GM12891 (cell line): ENCODE results near the gene WDR83.
A peak's percentile ranks its signal among the peaks of the same experiment; 100 is the strongest.
"Not testable (repeated sequence)": the region's sequence is repeated elsewhere in the genome, so short reads cannot be mapped to it uniquely, and the experiment has no call there.

Experiments used
- DNase-seq: peaks from one replicate; pipeline ENCODE4 v3.0.0; 2011; ENCODE audit warnings: low spot score; ENCODE audit not compliant: insufficient read length
- FAIRE-seq: peaks from 2 replicates; lab custom pipeline; 2011; peaks lifted over from hg19 to GRCh38; lab: Jason Lieb, UNC
- PAX5 ChIP-seq: IDR thresholded peaks from 2 replicates; pipeline ENCODE4 v1.6.1; 2011; ENCODE audit warnings: low read length, moderate library complexity, mild to moderate bottlenecking; ENCODE audit not compliant: insufficient read depth, severe bottlenecking
- POLR2A ChIP-seq: IDR thresholded peaks from 2 replicates; pipeline ENCODE4 v1.6.1; 2011; ENCODE audit warnings: low read depth, low read length, control low read depth
- POLR2AphosphoS5 ChIP-seq: IDR thresholded peaks from 2 replicates; pipeline ENCODE4 v1.6.1; 2011; ENCODE audit warnings: low read depth, low read length, control low read depth
- POU2F2 ChIP-seq: IDR thresholded peaks from 2 replicates; pipeline ENCODE4 v1.6.1; 2011; ENCODE audit warnings: low read depth, mild to moderate bottlenecking, control low read depth, low read length, moderate library complexity
- SPI1 ChIP-seq: IDR thresholded peaks from 2 replicates; pipeline ENCODE4 v1.6.1; 2011; ENCODE audit warnings: low read depth, low read length, control low read depth
- TAF1 ChIP-seq: IDR thresholded peaks from 2 replicates; pipeline ENCODE4 v1.6.1; 2011; ENCODE audit warnings: low read depth, low read length, control low read depth

WDR83 gene

DNA sequence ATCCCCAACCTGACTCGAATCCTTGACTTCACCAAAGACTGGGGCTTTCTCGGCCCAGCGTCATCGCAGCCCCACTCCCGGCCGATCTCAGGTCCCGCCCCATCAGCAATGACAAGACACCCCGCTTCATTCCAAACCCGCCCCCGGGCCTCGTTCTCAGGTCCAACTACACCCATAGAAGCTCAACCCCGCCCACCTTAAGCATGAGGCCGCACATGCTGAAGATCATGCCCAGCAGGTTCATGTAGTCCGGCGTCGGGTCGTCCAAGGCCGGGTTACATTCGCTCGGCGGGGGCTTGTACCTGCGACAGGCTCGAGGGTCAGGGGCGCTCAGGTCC lies 2.3 kb downstream of the WDR83 start:
- DNase-seq: no peak
- TF ChIP-seq POLR2A (no peak), SPI1 (no peak), PAX5 (no peak), TAF1 (no peak), POU2F2 (no peak), POLR2AphosphoS5 (no peak)
- FAIRE-seq: peak; percentile 50

DNA sequence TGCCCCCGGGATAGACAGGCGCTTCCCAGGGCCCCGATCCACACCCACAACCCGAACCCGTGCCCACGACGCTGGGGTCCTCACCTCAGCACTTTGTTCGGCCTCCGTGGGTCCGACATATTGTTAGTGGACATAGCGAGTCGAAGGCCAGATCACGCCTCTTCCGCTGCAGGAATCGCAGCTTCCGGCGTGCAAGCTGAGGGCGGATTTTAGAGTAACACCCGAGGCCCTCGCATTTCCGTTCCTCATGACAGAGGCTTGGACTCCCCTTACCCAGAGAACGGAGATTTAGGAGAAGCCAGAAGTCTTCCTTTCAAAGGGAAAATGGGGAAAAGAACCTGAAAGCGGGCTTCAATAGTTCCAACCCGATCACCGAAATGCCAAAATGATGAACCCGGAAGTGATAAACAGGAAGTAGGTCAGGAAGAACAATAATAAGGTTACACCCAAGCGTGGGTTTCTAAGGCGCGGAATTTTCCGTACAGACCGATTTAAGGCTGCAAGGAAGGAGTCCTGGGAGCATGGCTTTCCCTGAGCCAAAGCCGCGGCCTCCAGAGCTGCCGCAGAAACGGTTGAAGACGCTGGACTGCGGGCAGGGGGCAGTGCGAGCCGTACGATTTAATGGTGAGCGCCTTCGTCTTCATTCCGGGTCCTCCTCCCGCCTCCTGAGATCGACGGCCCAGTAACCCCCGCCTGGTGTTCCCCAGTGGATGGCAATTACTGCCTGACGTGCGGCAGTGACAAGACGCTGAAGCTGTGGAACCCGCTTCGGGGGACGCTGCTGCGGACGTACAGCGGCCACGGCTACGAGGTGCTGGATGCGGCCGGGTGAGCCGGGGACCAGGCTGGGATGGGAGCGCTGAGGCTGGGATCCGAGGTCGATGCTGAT lies 2.9 kb downstream of the WDR83 start:
- DNase-seq: no peak
- peak; percentile 96 for FAIRE-seq
- TF ChIP-seq SPI1 (peak; percentile 17; the same call in 1 of the 2 replicates), POLR2A (peak; percentile 83), PAX5 (no peak), POLR2AphosphoS5 (peak; percentile 75; the same call in 1 of the 2 replicates), POU2F2 (peak; percentile 70), TAF1 (peak; percentile 64; the same call in 1 of the 2 replicates)

DNA sequence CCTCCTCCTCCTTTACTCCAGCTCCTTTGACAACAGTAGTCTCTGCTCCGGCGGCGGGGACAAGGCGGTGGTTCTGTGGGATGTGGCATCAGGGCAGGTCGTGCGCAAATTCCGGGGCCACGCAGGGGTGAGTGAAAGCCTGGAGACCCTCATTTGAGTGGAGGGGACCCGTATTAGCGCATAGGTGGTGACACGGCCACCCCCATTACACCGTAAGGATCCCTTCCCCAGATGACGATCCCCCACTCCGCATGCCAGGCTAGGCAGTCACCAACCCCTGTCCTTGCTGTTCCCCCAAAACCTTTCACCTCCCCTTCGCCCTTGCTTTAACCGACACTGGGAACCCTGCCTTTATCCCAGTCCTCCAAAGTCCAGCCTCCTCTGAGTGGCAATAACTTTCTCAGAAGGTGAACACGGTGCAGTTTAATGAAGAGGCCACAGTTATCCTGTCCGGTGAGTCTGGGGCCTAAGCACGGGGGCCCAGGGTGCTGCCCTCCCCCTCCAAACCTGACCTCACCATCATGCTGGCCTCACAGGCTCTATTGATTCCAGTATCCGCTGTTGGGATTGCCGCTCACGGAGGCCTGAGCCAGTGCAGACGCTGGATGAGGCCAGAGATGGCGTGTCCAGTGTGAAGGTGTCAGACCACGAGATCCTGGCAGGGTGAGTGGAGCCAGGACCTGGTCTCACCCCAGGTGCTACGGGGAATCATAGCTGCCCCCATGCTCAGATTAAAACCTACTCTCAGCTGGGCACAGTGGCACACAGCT lies 3.7 kb downstream of the WDR83 start:
- FAIRE-seq (no peak), DNase-seq (no peak)
- TF ChIP-seq POU2F2: peak; percentile 9; the same call in 1 of the 2 replicates
- TF ChIP-seq TAF1: no peak

DNA sequence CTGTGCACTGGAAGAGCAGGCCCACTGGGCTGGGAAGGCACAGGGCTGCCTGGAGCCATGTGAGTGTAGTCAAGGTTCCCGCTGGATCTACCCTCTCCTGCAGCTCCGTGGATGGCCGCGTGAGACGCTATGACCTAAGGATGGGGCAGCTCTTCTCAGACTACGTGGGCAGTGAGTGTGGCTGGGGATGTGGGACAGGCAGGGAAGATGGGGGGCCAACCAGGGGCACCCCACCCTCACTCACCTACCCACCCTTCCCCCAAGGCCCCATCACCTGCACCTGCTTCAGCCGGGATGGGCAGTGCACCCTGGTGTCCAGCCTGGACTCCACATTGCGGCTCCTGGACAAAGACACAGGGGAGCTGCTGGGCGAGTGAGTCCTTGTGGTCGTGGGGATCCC lies 6.1 kb downstream of the WDR83 start:
- FAIRE-seq (no peak), DNase-seq (no peak)
- TF ChIP-seq POLR2AphosphoS5: 0 out of 2 replicates have a peak, but pooled peaks have one; percentile 18
- no peak for TF ChIP-seq PAX5
- TF ChIP-seq POLR2A: peak; percentile 23; the same call in 1 of the 2 replicates

DNA sequence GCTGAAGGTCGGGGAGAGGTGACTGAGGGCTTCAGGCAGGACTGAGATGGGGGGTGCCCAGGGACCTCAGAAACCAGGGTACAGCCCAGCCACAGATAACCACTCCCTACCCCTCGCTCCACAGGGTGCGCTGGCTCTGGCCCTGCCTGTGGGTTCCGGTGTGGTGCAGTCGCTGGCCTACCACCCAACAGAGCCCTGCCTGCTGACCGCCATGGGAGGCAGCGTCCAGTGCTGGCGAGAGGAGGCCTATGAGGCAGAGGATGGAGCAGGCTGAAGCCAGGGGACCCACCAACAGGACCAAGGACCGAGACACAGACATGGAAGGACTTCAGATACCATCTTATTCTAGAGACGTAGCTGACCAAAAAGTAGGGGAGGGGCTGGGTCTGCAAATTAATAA lies 8.8 kb downstream of the WDR83 start:
- no peak for FAIRE-seq
- TF ChIP-seq PAX5: no peak
- TF ChIP-seq POU2F2: no peak
- no peak; the same call in 1 of the 2 replicates for TF ChIP-seq POLR2AphosphoS5
- TF ChIP-seq TAF1: no peak
- no peak for TF ChIP-seq SPI1
- no peak for TF ChIP-seq POLR2A
- DNase-seq: no peak

DNA sequence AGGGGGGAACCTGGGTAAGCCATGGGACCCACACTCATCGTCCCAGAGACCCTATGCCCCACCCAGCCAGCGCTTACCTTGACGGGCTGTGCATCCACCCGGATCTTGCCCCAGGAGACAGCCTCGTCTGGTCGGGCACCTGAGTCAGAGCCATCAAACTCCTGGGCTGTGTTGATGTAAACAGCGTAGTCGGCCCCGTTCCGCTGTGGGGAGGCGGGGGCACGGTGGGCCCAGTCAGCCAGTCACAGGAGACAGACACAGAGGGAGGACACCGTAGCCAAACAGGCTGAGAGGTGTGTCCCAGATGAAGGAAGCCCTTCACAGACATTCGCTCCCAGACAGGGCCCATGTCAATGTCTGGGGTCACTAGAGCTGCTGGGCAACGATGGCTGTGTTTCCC lies 9.3 kb downstream of the WDR83 start:
- no peak for TF ChIP-seq PAX5
- no peak for TF ChIP-seq SPI1
- TF ChIP-seq POLR2AphosphoS5: no peak
- TF ChIP-seq TAF1: no peak
- 0 out of 2 replicates have a peak, but pooled peaks have one; percentile 24 for TF ChIP-seq POLR2A
- no peak for TF ChIP-seq POU2F2
- DNase-seq (no peak), FAIRE-seq (no peak)

DNA sequence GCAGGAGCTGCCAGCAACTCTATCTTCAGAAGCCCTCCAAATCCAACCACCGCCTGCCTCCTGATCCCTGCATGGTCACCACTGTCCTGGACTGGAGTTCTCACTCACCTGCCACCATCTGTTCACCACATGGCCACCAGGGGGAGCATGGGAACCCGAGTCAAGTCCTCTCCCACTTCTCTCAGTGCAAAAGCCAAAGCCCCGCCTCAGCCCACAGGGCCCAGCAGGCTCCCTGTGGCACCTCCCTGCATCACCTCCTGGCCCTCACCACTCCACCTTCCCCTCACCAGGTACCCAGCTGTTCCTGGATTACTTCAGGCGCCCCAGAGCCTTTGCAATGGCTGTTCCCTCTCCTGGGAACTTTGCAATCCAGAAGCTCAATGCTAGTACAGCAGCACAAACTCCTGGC lies 9.8 kb downstream of the WDR83 start:
- DNase-seq (peak; percentile 79), FAIRE-seq (peak; percentile 88)

DNA sequence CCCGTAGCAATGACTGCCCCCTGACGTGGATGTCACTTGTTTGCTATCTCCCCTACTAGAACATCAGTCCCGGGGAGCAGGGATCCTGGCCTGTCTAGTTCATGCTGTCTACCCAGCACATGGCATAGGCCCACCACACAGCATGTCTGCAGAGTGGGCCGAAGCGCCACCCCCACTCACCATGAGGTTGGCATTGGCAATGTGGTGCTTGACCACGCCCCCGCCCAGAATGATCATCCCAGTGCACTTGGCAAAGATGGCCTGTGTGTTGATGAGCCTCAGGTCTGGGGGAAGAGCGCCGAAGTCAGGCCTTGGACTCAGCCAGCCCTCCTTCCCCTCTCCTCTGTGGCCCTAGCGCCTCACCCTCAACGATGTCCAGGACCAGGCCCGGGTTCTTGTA lies 10.3 kb downstream of the WDR83 start:
- DNase-seq: no peak
- TF ChIP-seq POU2F2 (no peak), PAX5 (no peak), SPI1 (no peak), POLR2AphosphoS5 (no peak), POLR2A (no peak), TAF1 (no peak)
- no peak for FAIRE-seq

More for the DNA sequence above, 9.8 kb downstream of the WDR83 start:
- TF ChIP-seq TAF1 (no peak), POLR2AphosphoS5 (peak; percentile 57; the same call in 1 of the 2 replicates), SPI1 (0 out of 2 replicates have a peak, but pooled peaks have one; percentile 15), POU2F2 (peak; percentile 35; the same call in 1 of the 2 replicates), PAX5 (no peak), POLR2A (no peak)

DNA sequence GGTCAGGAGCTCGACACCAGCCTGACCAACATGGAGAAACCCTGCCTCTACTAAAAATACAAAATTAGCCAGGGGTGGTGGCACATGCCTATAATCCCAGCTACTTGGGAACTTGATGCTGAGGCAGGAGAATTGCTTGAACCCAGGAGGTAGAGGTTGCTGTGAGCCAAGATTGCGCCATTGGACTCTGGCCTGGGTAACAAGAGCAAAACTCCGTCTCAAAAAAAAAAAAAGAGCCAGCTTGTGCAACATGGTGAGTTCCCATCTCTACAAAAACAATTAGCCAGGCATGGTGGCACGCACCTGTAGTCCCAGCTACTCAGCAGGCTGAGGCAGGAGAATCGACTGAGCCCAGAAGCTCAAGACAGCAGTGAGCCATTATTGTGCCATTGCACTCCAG lies 11.4 kb downstream of the WDR83 start:
- DNase-seq, FAIRE-seq: not testable (repeated sequence)

DNA sequence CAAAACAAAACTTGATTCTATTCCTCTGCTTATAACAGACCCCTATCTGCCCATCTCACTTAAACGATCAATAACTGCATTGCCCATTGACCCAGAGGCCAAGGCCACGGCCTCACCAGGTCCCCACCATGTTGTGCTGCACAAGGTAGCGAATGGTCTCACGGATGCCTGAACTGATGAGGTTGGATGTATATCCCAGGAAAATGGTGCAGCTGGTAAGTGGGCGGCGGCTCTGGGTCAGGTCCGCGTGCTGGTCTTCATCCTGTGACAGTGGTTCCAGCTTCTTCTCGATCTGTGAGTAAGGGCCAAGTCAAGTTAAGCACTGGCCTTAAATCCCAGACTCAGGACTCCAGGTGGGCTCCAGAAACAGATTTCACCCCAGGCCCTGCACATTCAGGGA lies 13.4 kb downstream of the WDR83 start:
- TF ChIP-seq POLR2A (no peak), SPI1 (no peak), POU2F2 (no peak), PAX5 (no peak), TAF1 (no peak)
- FAIRE-seq (no peak), DNase-seq (no peak)
